Ascending aorta (tissue), 2 donors: ENCODE results near the gene ESRP2. TPM values are rescaled to one million over a fixed set of nuclear protein-coding genes. Genes with fewer than 3 reads are reported as not detected.

Experiments used
- DNase-seq, 2 donors: peaks; one replicate each; pipeline ENCODE4 v3.0.0-alpha.2; 2019; ENCODE audit warnings: low spot score in 2 of 2
- H3K27ac ChIP-seq, 2 donors: fragments of 200-600 bp; sonication (generic); one replicate each; pipeline ENCODE4 v1.5.1; 2016 to 2017; ENCODE audit warnings: mild to moderate bottlenecking in 1 of 2
- H3K27me3 ChIP-seq: fragments of 200-600 bp; sonication (generic); one replicate; pipeline ENCODE4 v1.5.1; 2017
- H3K36me3 ChIP-seq, 2 donors: fragments of 200-600 bp; sonication (generic); one replicate each; pipeline ENCODE4 v1.5.1; 2016
- H3K4me1 ChIP-seq, 2 donors: fragments of 200-600 bp; sonication (generic); one replicate each; pipeline ENCODE4 v1.5.1; 2016 to 2017; ENCODE audit warnings: mild to moderate bottlenecking in 1 of 2
- H3K4me3 ChIP-seq, 2 donors: fragments of 200-600 bp; sonication (generic); one replicate each; pipeline ENCODE4 v1.5.1; 2016 to 2017; ENCODE audit warnings: mild to moderate bottlenecking in 1 of 2
- H3K9me3 ChIP-seq, 2 donors: fragments of 200-600 bp; sonication (generic); one replicate each; pipeline ENCODE4 v1.5.1; 2016
- CTCF ChIP-seq, 3 experiments: fragments of 200-600 bp in 2 of 3; fragments of 450-650 bp in 1 of 3; sonication (generic) in 2 of 3; IDR thresholded peaks; one replicate each; pipeline ENCODE4 v1.5.1; 2016 to 2019; ENCODE audit warnings: antibody characterized with exemption in 3 of 3, mild to moderate bottlenecking in 1 of 3, moderate library complexity in 1 of 3
- intact Hi-C: fragments of 100-400 bp; cut with DNase I; formaldehyde crosslinking; loops from one replicate; pipeline ENCODE4 v1.15.1; 2023
- total RNA-seq: library from RNA; depleted of rRNA; stranded (reverse); fragments of >200 nt; gene quantifications from one replicate; pipeline ENCODE4 v1.1.0, GENCODE V29; 2016

ESRP2 gene
- total RNA-seq, 1 donor from 2014 or later, result not detected

GRCh38 chr16:68230956-68231355 lies 5.0 kb downstream of the ESRP2 start:
- no peak overlapping the region for H3K27ac ChIP-seq
- no peak for TF ChIP-seq CTCF (IDR thresholded peaks at IDR 0.05)
- H3K4me3 ChIP-seq, result no peak overlapping the region
- H3K4me1 ChIP-seq, result peaks cover 2 to 6% of the 10 kb centered on the region in 2 donors
- DNase-seq, result peak in 1 of 2 donors; percentile 59
- intact Hi-C loops, result loop anchor here (10.0 kb wide), 1 partner anchor 266 kb away; the partner anchor contains the start of gene SLC12A4
- no peaks in the 10 kb centered on the region for H3K9me3 ChIP-seq
- peaks cover 0 to 13% of the 10 kb centered on the region in 2 donors for H3K36me3 ChIP-seq
- H3K27me3 ChIP-seq, result no peaks in the 10 kb centered on the region

GRCh38 chr16:68230176-68230571 lies 5.8 kb downstream of the ESRP2 start:
- intact Hi-C loops, result loop anchor here (10.0 kb wide), 1 partner anchor 265 kb away; the partner anchor contains the start of gene SLC12A4
- Histone ChIP-seq H3K9me3 (no peaks in the 10 kb centered on the region), H3K27me3 (no peaks in the 10 kb centered on the region), H3K27ac (no peak overlapping the region), H3K36me3 (peaks cover 0 to 13% of the 10 kb centered on the region in 2 donors), H3K4me1 (peaks cover 0 to 2% of the 10 kb centered on the region in 2 donors), H3K4me3 (no peak overlapping the region)
- DNase-seq, result peak in 1 of 2 donors; percentile 62
- no peak for TF ChIP-seq CTCF (IDR thresholded peaks at IDR 0.05)

GRCh38 chr16:68229431-68230175 lies 6.3 kb downstream of the ESRP2 start:
- peak in 1 of 2 donors; percentile 65 for DNase-seq
- Histone ChIP-seq H3K4me1 (peaks cover 0 to 2% of the 10 kb centered on the region in 2 donors), H3K36me3 (peaks cover 0 to 13% of the 10 kb centered on the region in 2 donors), H3K27ac (no peak overlapping the region), H3K4me3 (no peak overlapping the region), H3K27me3 (no peaks in the 10 kb centered on the region), H3K9me3 (no peaks in the 10 kb centered on the region)
- intact Hi-C loops, result loop anchor here (1.0 to 10.0 kb wide), 2 partner anchors 236 to 265 kb away; partner anchors contain the start of gene SLC12A4
- peak; percentile 83 to 92 (median 86) for TF ChIP-seq CTCF (IDR thresholded peaks at IDR 0.05)

GRCh38 chr16:68228652-68229051 lies 7.3 kb downstream of the ESRP2 start:
- no peaks in the 10 kb centered on the region for H3K9me3 ChIP-seq
- H3K27me3 ChIP-seq, result no peaks in the 10 kb centered on the region
- no peak overlapping the region for H3K27ac ChIP-seq
- DNase-seq, result no peak
- intact Hi-C loops, result loop anchor here (1.0 kb wide), 1 partner anchor 235 kb away; no protein-coding TSS in a partner anchor
- no peak for TF ChIP-seq CTCF (IDR thresholded peaks at IDR 0.05)
- no peak overlapping the region for H3K4me3 ChIP-seq
- peaks cover 0 to 13% of the 10 kb centered on the region in 2 donors for H3K36me3 ChIP-seq
- H3K4me1 ChIP-seq, result peaks cover 0 to 2% of the 10 kb centered on the region in 2 donors

GRCh38 chr16:68227850-68228553 lies 7.9 kb downstream of the ESRP2 start:
- no peak overlapping the region for H3K4me3 ChIP-seq
- no peaks in the 10 kb centered on the region for H3K27me3 ChIP-seq
- intact Hi-C loops, result no loop called here
- no peak overlapping the region for H3K27ac ChIP-seq
- no peaks in the 10 kb centered on the region for H3K9me3 ChIP-seq
- peaks cover 0 to 13% of the 10 kb centered on the region in 2 donors for H3K36me3 ChIP-seq
- TF ChIP-seq CTCF (IDR thresholded peaks at IDR 0.05), result no peak
- H3K4me1 ChIP-seq, result peaks cover 0 to 2% of the 10 kb centered on the region in 2 donors
- no peak for DNase-seq
